Epithelial cell of esophagus (primary cell): Measurements from ENCODE around the gene BAIAP2.

Experiments used
- DNase-seq: peaks from one replicate; pipeline ENCODE4 v3.0.0; 2010; ENCODE audit warnings: low read depth
- H3K4me3 ChIP-seq: 2 replicates; pipeline ENCODE4 v1.5.1; 2011; ENCODE audit warnings: mild to moderate bottlenecking, low read length, control low read depth
- CTCF ChIP-seq: IDR thresholded peaks from 2 replicates; pipeline ENCODE4 v1.5.1; 2011; ENCODE audit warnings: low read depth, mild to moderate bottlenecking, low read length, control low read depth, inconsistent platforms; ENCODE audit not compliant: insufficient read depth; ENCODE audit errors: missing control alignments

The BAIAP2 gene

GRCh38 chr17:81091774-81092517 is 57.0 kb downstream of the BAIAP2 start:
- H3K4me3 ChIP-seq = no peak overlapping the region
- no peak for TF ChIP-seq CTCF
- DNase-seq = no peak

GRCh38 chr17:81092518-81093095 is 57.7 kb downstream of the BAIAP2 start:
- no peak for TF ChIP-seq CTCF
- no peak overlapping the region for H3K4me3 ChIP-seq

GRCh38 chr17:81093619-81094508 is 58.9 kb downstream of the BAIAP2 start:
- TF ChIP-seq CTCF = no peak
- no peak overlapping the region for H3K4me3 ChIP-seq
- DNase-seq = no peak

More at GRCh38 chr17:81092518-81093095, 57.7 kb downstream of the BAIAP2 start:
- peak; percentile 32 for DNase-seq

GRCh38 chr17:81094509-81095382 is 59.8 kb downstream of the BAIAP2 start:
- peak; percentile 18 for TF ChIP-seq CTCF
- H3K4me3 ChIP-seq = no peak overlapping the region
- DNase-seq = peak; percentile 99

- H3K4me3 ChIP-seq = no peak overlapping the region
- no peak for DNase-seq
- TF ChIP-seq CTCF = no peak
These were observed 60.4 kb downstream of the BAIAP2 start for GRCh38 chr17:81095383-81095762.

- DNase-seq = no peak
- no peak for TF ChIP-seq CTCF
- H3K4me3 ChIP-seq = no peak overlapping the region
These were observed 61.8 kb downstream of the BAIAP2 start for GRCh38 chr17:81096741-81097133.
